Prostate gland (tissue), 2 donors: ENCODE measurements around the gene GPR68.

ENCODE experiments used
- CTCF ChIP-seq, 4 experiments: fragments of 200-600 bp in 2 of 4; fragments of 450-650 bp in 2 of 4; sonication (generic) in 2 of 4; IDR thresholded peaks; 1 replicate in 3 of 4; 2 replicates in 1 of 4; pipeline ENCODE4 v1.5.1; 2016 to 2019; ENCODE audit warnings: antibody characterized with exemption in 4 of 4, mild to moderate bottlenecking in 2 of 4, moderate library complexity in 2 of 4
- POLR2A ChIP-seq: fragments of 450-650 bp; IDR thresholded peaks from one replicate; pipeline ENCODE4 v1.6.1; 2016; ENCODE audit warnings: antibody characterized with exemption, mild to moderate bottlenecking
- POLR2AphosphoS5 ChIP-seq: sonication (generic); formaldehyde crosslinking; IDR thresholded peaks from one replicate; pipeline ENCODE4 v1.6.1; 2017; ENCODE audit warnings: antibody characterized with exemption

- TF ChIP-seq CTCF (IDR thresholded peaks at IDR 0.05): no peak
- TF ChIP-seq POLR2A: no peak
- no peak for TF ChIP-seq POLR2AphosphoS5
Measured at GRCh38 chr14:91261115-91261514, 16.6 kb upstream of the GPR68 start.
